SK-N-SH treated with all-trans-retinoic acid at 6 μM for 48 hours (cell line): Measurements from ENCODE around the gene FRMD3.

ENCODE experiments used
- ARNTL ChIP-seq: fragments of 450-650 bp; formaldehyde crosslinking; IDR thresholded peaks from 2 replicates; pipeline ENCODE4 v1.5.0; 2020; ENCODE audit warnings: low read depth, mild to moderate bottlenecking, moderate library complexity, borderline replicate concordance
- BACH2 ChIP-seq: fragments of 250-450 bp; sonication (Bioruptor Pico); IDR thresholded peaks from 2 replicates; pipeline ENCODE4 v1.9.0; 2021; ENCODE audit warnings: mild to moderate bottlenecking, borderline replicate concordance
- CREB5 ChIP-seq: fragments of 250-450 bp; sonication (Bioruptor Pico); IDR thresholded peaks from 2 replicates; pipeline ENCODE4 v1.5.1; 2020; ENCODE audit warnings: low read depth, mild to moderate bottlenecking, moderate library complexity
- CSRNP3 ChIP-seq: fragments of 250-450 bp; sonication (Bioruptor Pico); IDR thresholded peaks from 2 replicates; pipeline ENCODE4 v1.5.1; 2021; ENCODE audit warnings: mild to moderate bottlenecking, moderate library complexity
- ISL1 ChIP-seq: fragments of 250-450 bp; sonication (Bioruptor Pico); IDR thresholded peaks from 2 replicates; pipeline ENCODE4 v2.1.2; 2022; ENCODE audit warnings: mild to moderate bottlenecking, moderate library complexity
- PATZ1 ChIP-seq: fragments of 250-450 bp; sonication (Bioruptor Pico); IDR thresholded peaks from 2 replicates; pipeline ENCODE4 v1.8.0; 2020; ENCODE audit warnings: mild to moderate bottlenecking, moderate library complexity, borderline replicate concordance
- PPARA ChIP-seq: fragments of 250-450 bp; sonication (Bioruptor Pico); IDR thresholded peaks from 2 replicates; pipeline ENCODE4 v1.5.0; 2020; ENCODE audit warnings: mild to moderate bottlenecking, borderline replicate concordance
- RARB ChIP-seq: fragments of 250-450 bp; sonication (Bioruptor Pico); IDR thresholded peaks from 2 replicates; pipeline ENCODE4 v1.8.0; 2021; ENCODE audit warnings: mild to moderate bottlenecking, moderate library complexity
- TSHZ2 ChIP-seq: fragments of 250-450 bp; sonication (Bioruptor Pico); IDR thresholded peaks from 2 replicates; pipeline ENCODE4 v1.5.0; 2020; ENCODE audit warnings: mild to moderate bottlenecking, moderate library complexity
- ZFP3 ChIP-seq: fragments of 250-450 bp; sonication (Bioruptor Pico); IDR thresholded peaks from 2 replicates; pipeline ENCODE4 v1.5.0; 2020; ENCODE audit warnings: mild to moderate bottlenecking, moderate library complexity
- ZFP30 ChIP-seq: fragments of 450-650 bp; formaldehyde crosslinking; IDR thresholded peaks from 2 replicates; pipeline ENCODE4 v1.5.0; 2022; ENCODE audit warnings: mild to moderate bottlenecking, moderate library complexity
- ZNF565 ChIP-seq: fragments of 450-650 bp; formaldehyde crosslinking; conservative IDR thresholded peaks from 2 replicates; pipeline ENCODE4 v1.5.0; 2020; ENCODE audit warnings: low read depth, mild to moderate bottlenecking, moderate library complexity

- TF ChIP-seq CSRNP3 (no peak), BACH2 (CRISPR knock-in tag) (no peak), ZNF565 (CRISPR knock-in tag) (no peak), PATZ1 (CRISPR knock-in tag) (no peak), ISL1 (CRISPR knock-in tag) (no peak), ARNTL (CRISPR knock-in tag) (no peak), TSHZ2 (CRISPR knock-in tag) (no peak), RARB (CRISPR knock-in tag) (no peak), PPARA (no peak), ZFP30 (CRISPR knock-in tag) (no peak), CREB5 (no peak), ZFP3 (no peak)
Measured at GRCh38 chr9:83200531-83200930, 337.7 kb downstream of the FRMD3 start.
